Gastroesophageal sphincter (tissue), 4 donors: ENCODE measurements around the gene YWHAE. TPM values are rescaled to one million over a fixed set of nuclear protein-coding genes. Genes with fewer than 3 reads are reported as not detected.

Experiments
- ATAC-seq: fragments of 150-250 bp; one replicate; pipeline ENCODE4 v1.9.1; 2016; ENCODE audit warnings: mild to moderate bottlenecking, moderate library complexity
- H3K27ac ChIP-seq, 4 donors: fragments of 200-600 bp; sonication (generic) in 3 of 4; 1 replicate in 3 of 4; 2 replicates in 1 of 4; pipeline ENCODE4 v1.5.1; 2016 to 2019
- H3K27me3 ChIP-seq: fragments of 200-600 bp; sonication (generic); one replicate; pipeline ENCODE4 v1.5.1; 2019
- H3K36me3 ChIP-seq, 2 donors: fragments of 200-600 bp; sonication (generic); one replicate each; pipeline ENCODE4 v1.5.1; 2019; ENCODE audit warnings: control low read depth in 1 of 2
- H3K4me1 ChIP-seq, 3 donors: fragments of 200-600 bp; sonication (generic); 1 replicate in 2 of 3; 2 replicates in 1 of 3; pipeline ENCODE4 v1.5.1; 2016 to 2019; ENCODE audit warnings: control low read depth in 2 of 3
- H3K4me3 ChIP-seq, 2 donors: fragments of 200-600 bp; sonication (generic); one replicate each; pipeline ENCODE4 v1.5.1; 2019; ENCODE audit warnings: mild to moderate bottlenecking in 1 of 2, moderate library complexity in 1 of 2
- H3K9me3 ChIP-seq, 3 donors: fragments of 200-600 bp; sonication (generic); one replicate each; pipeline ENCODE4 v1.5.1; 2017 to 2019; ENCODE audit warnings: control low read depth in 2 of 3
- EP300 ChIP-seq: sonication (generic); formaldehyde crosslinking; IDR thresholded peaks from one replicate; pipeline ENCODE4 v1.6.1; 2017; ENCODE audit warnings: antibody characterized with exemption, mild to moderate bottlenecking
- POLR2A ChIP-seq, 2 donors: fragments of 450-650 bp; IDR thresholded peaks; one replicate each; pipeline ENCODE4 v1.6.1; 2017; ENCODE audit warnings: antibody characterized with exemption in 2 of 2, mild to moderate bottlenecking in 2 of 2, moderate library complexity in 1 of 2
- POLR2AphosphoS5 ChIP-seq: sonication (generic); formaldehyde crosslinking; IDR thresholded peaks from one replicate; pipeline ENCODE4 v1.6.1; 2017; ENCODE audit warnings: antibody characterized with exemption
- WGBS, 2 donors: methylation state at CpG; one replicate each; pipeline ENCODE4 v1.1.5; 2018; ENCODE audit warnings: low coverage in 1 of 2; 5-methylcytosine and 5-hydroxymethylcytosine counted together
- small RNA-seq, 4 donors: library from RNA; depleted of rRNA; stranded (forward); fragments of <200 nt; gene quantifications; one replicate each; pipeline ENCODE3, GENCODE V24; 2016
- total RNA-seq, 4 donors: library from RNA; depleted of rRNA; stranded (reverse); fragments of >200 nt; gene quantifications; one replicate each; pipeline ENCODE4 v1.1.0, GENCODE V29; 2016
- TF ChIP-seq, protein P1 (sequence below), 4 experiments: fragments of 200-600 bp in 2 of 4; fragments of 450-650 bp in 2 of 4; sonication (generic) in 1 of 4; IDR thresholded peaks; one replicate each; pipeline ENCODE4 v1.5.1; 2017 to 2019; ENCODE audit warnings: antibody characterized with exemption in 4 of 4, mild to moderate bottlenecking in 2 of 4, moderate library complexity in 2 of 4

The YWHAE gene
- total RNA-seq, 4 donors from 2014 or later: 359 to 456 (median 398) TPM

GRCh38 chr17:1298606-1299005, 101.4 kb downstream of the YWHAE start:
- no peak for ATAC-seq
- H3K27ac ChIP-seq: no peak overlapping the region
- 24 to 42% methylated on average over 2 to 10 of the region's 24 CpGs for WGBS, 2 donors
- no peaks in the 10 kb centered on the region for H3K36me3 ChIP-seq
- peaks cover 64% of the 10 kb centered on the region for H3K27me3 ChIP-seq
- H3K4me1 ChIP-seq: peaks cover 0 to 9% (median 0%) of the 10 kb centered on the region in 3 donors
- H3K4me3 ChIP-seq: no peak overlapping the region
- H3K9me3 ChIP-seq: no peaks in the 10 kb centered on the region
- TF ChIP-seq EP300 (no peak), POLR2A (IDR thresholded peaks at IDR 0.05) (no peak), POLR2AphosphoS5 (no peak)
- TF ChIP-seq, protein P1, sequence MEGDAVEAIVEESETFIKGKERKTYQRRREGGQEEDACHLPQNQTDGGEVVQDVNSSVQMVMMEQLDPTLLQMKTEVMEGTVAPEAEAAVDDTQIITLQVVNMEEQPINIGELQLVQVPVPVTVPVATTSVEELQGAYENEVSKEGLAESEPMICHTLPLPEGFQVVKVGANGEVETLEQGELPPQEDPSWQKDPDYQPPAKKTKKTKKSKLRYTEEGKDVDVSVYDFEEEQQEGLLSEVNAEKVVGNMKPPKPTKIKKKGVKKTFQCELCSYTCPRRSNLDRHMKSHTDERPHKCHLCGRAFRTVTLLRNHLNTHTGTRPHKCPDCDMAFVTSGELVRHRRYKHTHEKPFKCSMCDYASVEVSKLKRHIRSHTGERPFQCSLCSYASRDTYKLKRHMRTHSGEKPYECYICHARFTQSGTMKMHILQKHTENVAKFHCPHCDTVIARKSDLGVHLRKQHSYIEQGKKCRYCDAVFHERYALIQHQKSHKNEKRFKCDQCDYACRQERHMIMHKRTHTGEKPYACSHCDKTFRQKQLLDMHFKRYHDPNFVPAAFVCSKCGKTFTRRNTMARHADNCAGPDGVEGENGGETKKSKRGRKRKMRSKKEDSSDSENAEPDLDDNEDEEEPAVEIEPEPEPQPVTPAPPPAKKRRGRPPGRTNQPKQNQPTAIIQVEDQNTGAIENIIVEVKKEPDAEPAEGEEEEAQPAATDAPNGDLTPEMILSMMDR (IDR thresholded peaks at IDR 0.05): no peak

Small RNA genes within 50 kb of the gene (small RNA-seq; reads per million reads assigned to genes)
- gene AC032044.2: 0 reads per million in 4 donors

Other genes starting within 250 kb of the YWHAE start
- 100 to 1,000 TPM in 3 of 4 donors, 10 to 100 TPM in 1; 62.6 to 147 (median 114) TPM for gene ABR, start 220.2 kb downstream of the YWHAE start, total RNA-seq
- not detected for gene BHLHA9, start 129.8 kb downstream of the YWHAE start, total RNA-seq
- 1 to 10 TPM in 1 of 4 donors, under 1 TPM in 1, not detected in 2; 0.23 to 1.2 TPM for gene TRARG1, start 120.6 kb downstream of the YWHAE start, total RNA-seq
- 10 to 100 TPM; 72.7 to 98.4 (median 77.2) TPM for gene CRK, start 56.0 kb upstream of the YWHAE start, total RNA-seq
- 100 to 1,000 TPM; 215 to 461 (median 287) TPM for gene MYO1C, start 92.5 kb upstream of the YWHAE start, total RNA-seq
- gene INPP5K, start 116.4 kb upstream of the YWHAE start, total RNA-seq: 10 to 100 TPM; 59.6 to 76.0 (median 73.1) TPM
- gene PITPNA, start 162.6 kb upstream of the YWHAE start, total RNA-seq: 10 to 100 TPM; 40.8 to 61.1 (median 45.5) TPM
- 10 to 100 TPM in 3 of 4 donors, 1 to 10 TPM in 1; 6.4 to 16.8 (median 10.4) TPM for gene SLC43A2, start 228.6 kb upstream of the YWHAE start, total RNA-seq
- gene SCARF1, start 245.5 kb upstream of the YWHAE start, total RNA-seq: 10 to 100 TPM in 3 of 4 donors, 1 to 10 TPM in 1; 8.9 to 16.8 (median 12.7) TPM
- 10 to 100 TPM; 17.4 to 33.4 (median 22.2) TPM for gene RILP, start 249.6 kb upstream of the YWHAE start, total RNA-seq